ENCODE measurements around the gene PRR14. TPM values are rescaled to one million over a fixed set of nuclear protein-coding genes. Genes with fewer than 3 reads are reported as not detected.

The PRR14 gene
- total and polyA plus RNA-seq, 2 donors (not counting 1 experiment from before 2014, with no cell fraction given): 2.5 to 6.6 TPM

DNA sequence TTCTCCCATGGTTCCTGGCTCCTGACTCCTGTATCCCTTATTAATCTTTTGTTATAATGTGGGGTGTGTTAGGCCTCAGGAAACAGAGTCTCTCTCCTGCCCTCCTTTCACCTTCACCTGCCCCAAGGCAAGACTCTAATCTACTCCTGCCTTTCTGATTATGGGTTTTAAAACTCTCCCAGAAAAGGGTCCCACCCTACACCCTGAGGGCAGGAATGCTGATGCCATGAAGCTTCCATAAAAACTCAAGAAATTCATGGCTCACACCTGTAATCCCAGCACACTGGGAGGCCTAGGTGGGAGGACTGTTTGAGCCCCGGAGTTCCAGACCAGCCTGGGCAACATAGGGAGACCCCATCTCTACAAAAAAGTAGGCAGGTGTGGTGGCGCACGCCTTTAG lies 29.6 kb downstream of the PRR14 start:
- Histone ChIP-seq H3K4me3 (replicated peaks in 1 of 4; ENCODE audit: control extremely low read depth in 1 of 4, insufficient read depth in 1 of 4, low read depth in 3 of 4, low read length in 4 of 4) (no peak overlapping the region), H3K9ac (ENCODE audit: insufficient read depth, low read length) (no peak overlapping the region), H2AFZ (ENCODE audit: low read length) (no peak overlapping the region), H3K4me1 (ENCODE audit: control insufficient read depth, extremely low read depth, insufficient read depth, low read length) (no peaks in the 10 kb centered on the region), H3K4me2 (ENCODE audit: extremely low read depth, insufficient read depth, low read length) (no peak overlapping the region), H3K27me3 (ENCODE audit: control insufficient read depth, insufficient read depth, low read length) (no peaks in the 10 kb centered on the region), H3K36me3 (ENCODE audit: control insufficient read depth, insufficient read depth, low read length) (no peaks in the 10 kb centered on the region), H3K27ac (ENCODE audit: insufficient read depth, low read length) (no peak overlapping the region), H4K20me1 (ENCODE audit: control insufficient read depth, extremely low read depth, insufficient read depth, low read length) (no peaks in the 10 kb centered on the region), H3K9me3 (ENCODE audit: control insufficient read depth, insufficient read depth, low read depth, low read length) (no peaks in the 10 kb centered on the region), H3K79me2 (ENCODE audit: control insufficient read depth, insufficient read depth, low read length) (no peaks in the 10 kb centered on the region)
- DNase-seq (ENCODE audit: low read depth in 2 of 2): no peak
- no peak for TF ChIP-seq CTCF (conservative IDR thresholded peaks at IDR 0.05 in 1 of 2, IDR thresholded peaks at IDR 0.05 in 1 of 2; ENCODE audit: low read depth in 1 of 2, low read length in 2 of 2)
- no peak for TF ChIP-seq EZH2 (IDR thresholded peaks at IDR 0.05; ENCODE audit: low read length, missing control alignments)

DNA sequence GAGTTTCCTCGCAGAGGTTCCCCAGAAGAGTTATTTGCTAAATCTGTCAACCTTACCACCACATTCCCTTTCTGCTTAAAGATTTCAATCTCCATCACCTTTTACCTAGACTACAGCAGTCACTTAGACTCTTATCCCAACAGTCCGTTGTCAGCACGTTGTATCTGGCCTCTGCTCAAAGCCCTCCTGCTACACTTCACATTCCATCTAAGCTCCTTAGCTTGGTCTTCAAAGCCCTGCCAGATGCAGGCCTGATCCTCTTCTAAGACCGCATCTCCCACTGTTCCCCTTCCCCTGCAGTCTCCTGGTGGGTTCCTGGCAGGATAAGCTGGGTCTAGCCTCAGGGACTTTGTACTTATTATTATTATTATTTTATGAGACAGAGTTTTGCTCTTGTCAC lies 37.9 kb downstream of the PRR14 start:
- Histone ChIP-seq H3K9ac (ENCODE audit: insufficient read depth, low read length) (no peak overlapping the region), H2AFZ (ENCODE audit: low read length) (no peak overlapping the region), H3K9me3 (ENCODE audit: control insufficient read depth, insufficient read depth, low read depth, low read length) (no peaks in the 10 kb centered on the region), H3K4me1 (ENCODE audit: control insufficient read depth, extremely low read depth, insufficient read depth, low read length) (no peaks in the 10 kb centered on the region), H4K20me1 (ENCODE audit: control insufficient read depth, extremely low read depth, insufficient read depth, low read length) (no peaks in the 10 kb centered on the region), H3K27ac (ENCODE audit: insufficient read depth, low read length) (no peak overlapping the region), H3K79me2 (ENCODE audit: control insufficient read depth, insufficient read depth, low read length) (no peaks in the 10 kb centered on the region), H3K36me3 (ENCODE audit: control insufficient read depth, insufficient read depth, low read length) (no peaks in the 10 kb centered on the region), H3K4me2 (ENCODE audit: extremely low read depth, insufficient read depth, low read length) (no peak overlapping the region), H3K27me3 (ENCODE audit: control insufficient read depth, insufficient read depth, low read length) (no peaks in the 10 kb centered on the region), H3K4me3 (replicated peaks in 1 of 4; ENCODE audit: control extremely low read depth in 1 of 4, insufficient read depth in 1 of 4, low read depth in 3 of 4, low read length in 4 of 4) (no peak overlapping the region)
- no peak for TF ChIP-seq EZH2 (IDR thresholded peaks at IDR 0.05; ENCODE audit: low read length, missing control alignments)
- no peak for TF ChIP-seq CTCF (conservative IDR thresholded peaks at IDR 0.05 in 1 of 2, IDR thresholded peaks at IDR 0.05 in 1 of 2; ENCODE audit: low read depth in 1 of 2, low read length in 2 of 2)
- DNase-seq (ENCODE audit: low read depth in 2 of 2): no peak

DNA sequence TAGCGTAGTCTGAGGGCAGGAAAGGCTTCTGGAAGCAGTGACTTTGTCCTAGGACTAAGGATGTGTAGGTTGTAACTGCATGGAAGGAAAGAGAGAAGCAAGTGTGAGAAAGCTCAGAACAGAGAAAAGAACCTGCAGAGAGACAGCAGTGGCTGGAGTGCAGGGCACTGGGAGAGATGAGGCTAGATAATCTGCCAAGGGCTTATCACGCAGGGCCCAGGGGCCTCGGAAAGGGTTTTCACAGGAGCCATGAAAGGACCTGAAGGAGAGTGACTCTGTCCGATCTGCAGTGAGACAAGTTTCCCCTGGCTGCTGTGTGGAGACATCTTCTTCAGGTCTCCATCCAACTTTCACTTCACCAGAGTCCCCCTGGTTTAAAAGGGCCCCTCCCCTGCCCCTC lies 41.1 kb downstream of the PRR14 start:
- no peaks in the 10 kb centered on the region for H4K20me1 ChIP-seq (ENCODE audit: control insufficient read depth, extremely low read depth, insufficient read depth, low read length)
- H3K4me3 ChIP-seq (replicated peaks in 1 of 4; ENCODE audit: control extremely low read depth in 1 of 4, insufficient read depth in 1 of 4, low read depth in 3 of 4, low read length in 4 of 4): no peak overlapping the region
- H3K4me2 ChIP-seq (ENCODE audit: extremely low read depth, insufficient read depth, low read length): no peak overlapping the region
- no peaks in the 10 kb centered on the region for H3K36me3 ChIP-seq (ENCODE audit: control insufficient read depth, insufficient read depth, low read length)
- H2AFZ ChIP-seq (ENCODE audit: low read length): no peak overlapping the region
- H3K9me3 ChIP-seq (ENCODE audit: control insufficient read depth, insufficient read depth, low read depth, low read length): no peaks in the 10 kb centered on the region
- no peak for DNase-seq (ENCODE audit: low read depth in 2 of 2)
- no peak overlapping the region for H3K27ac ChIP-seq (ENCODE audit: insufficient read depth, low read length)
- no peaks in the 10 kb centered on the region for H3K79me2 ChIP-seq (ENCODE audit: control insufficient read depth, insufficient read depth, low read length)
- no peak overlapping the region for H3K9ac ChIP-seq (ENCODE audit: insufficient read depth, low read length)
- H3K4me1 ChIP-seq (ENCODE audit: control insufficient read depth, extremely low read depth, insufficient read depth, low read length): no peaks in the 10 kb centered on the region
- H3K27me3 ChIP-seq (ENCODE audit: control insufficient read depth, insufficient read depth, low read length): no peaks in the 10 kb centered on the region
- no peak for TF ChIP-seq CTCF (conservative IDR thresholded peaks at IDR 0.05 in 1 of 2, IDR thresholded peaks at IDR 0.05 in 1 of 2; ENCODE audit: low read depth in 1 of 2, low read length in 2 of 2)

Measured in fibroblast of lung (primary cell).